Tibial nerve (tissue), 4 donors: ENCODE data around the gene OR2T34. TPM values are rescaled to one million over a fixed set of nuclear protein-coding genes. Genes with fewer than 3 reads are reported as not detected.
A peak's percentile ranks its signal among the peaks of the same experiment; 100 is the strongest.
"Not testable (repeated sequence)": the region's sequence is repeated elsewhere in the genome, so short reads cannot be mapped to it uniquely, and the experiment has no call there.

Experiments
- DNase-seq, 2 donors: peaks; one replicate each; pipeline ENCODE4 v3.0.0-alpha.2; 2019; ENCODE audit warnings: low spot score in 2 of 2
- H3K27ac ChIP-seq, 4 donors: fragments of 200-600 bp; sonication (generic) in 3 of 4; one replicate each; pipeline ENCODE4 v1.5.1; 2017 to 2019; ENCODE audit warnings: mild to moderate bottlenecking in 1 of 4
- H3K27me3 ChIP-seq, 2 donors: fragments of 200-600 bp; sonication (generic) in 1 of 2; one replicate each; pipeline versions ENCODE4 v1.5.1 to v1.6.0; 2017 to 2019
- H3K36me3 ChIP-seq, 3 donors: fragments of 200-600 bp; sonication (generic); one replicate each; pipeline ENCODE4 v1.5.1; 2018 to 2019
- H3K4me1 ChIP-seq, 4 donors: fragments of 200-600 bp; sonication (generic) in 3 of 4; one replicate each; pipeline ENCODE4 v1.5.1; 2017 to 2019
- H3K4me3 ChIP-seq, 4 donors: fragments of 200-600 bp; sonication (generic) in 3 of 4; one replicate each; pipeline ENCODE4 v1.5.1; 2017 to 2019; ENCODE audit warnings: mild to moderate bottlenecking in 1 of 4, moderate library complexity in 1 of 4
- H3K9me3 ChIP-seq, 4 donors: fragments of 200-600 bp; sonication (generic) in 3 of 4; one replicate each; pipeline ENCODE4 v1.5.1; 2017 to 2019
- CTCF ChIP-seq, 5 experiments: fragments of 200-600 bp in 3 of 5; fragments of 450-650 bp in 2 of 5; sonication (generic) in 3 of 5; IDR thresholded peaks; one replicate each; pipeline ENCODE4 v1.5.1; 2016 to 2019; ENCODE audit warnings: antibody characterized with exemption in 5 of 5, mild to moderate bottlenecking in 3 of 5, moderate library complexity in 2 of 5
- EP300 ChIP-seq, 2 donors: sonication (generic); formaldehyde crosslinking; IDR thresholded peaks; one replicate each; pipeline ENCODE4 v1.6.1; 2017; ENCODE audit warnings: antibody characterized with exemption in 2 of 2, mild to moderate bottlenecking in 1 of 2
- POLR2A ChIP-seq, 2 donors: fragments of 450-650 bp; IDR thresholded peaks; one replicate each; pipeline ENCODE4 v1.6.1; 2017; ENCODE audit warnings: antibody characterized with exemption in 2 of 2, mild to moderate bottlenecking in 2 of 2, moderate library complexity in 2 of 2
- WGBS, 2 donors: methylation state at CpG; one replicate each; pipeline ENCODE4 v1.1.5; 2018; 5-methylcytosine and 5-hydroxymethylcytosine counted together
- total RNA-seq, 4 donors: library from RNA; depleted of rRNA; stranded (reverse); fragments of >200 nt; gene quantifications; one replicate each; pipeline ENCODE4 v1.1.0, GENCODE V29; 2016

OR2T34 gene
- not detected for total RNA-seq

- WGBS, 2 donors, result 82 to 94% methylated on average over 3 of the region's 3 CpGs
- not testable (repeated sequence) for H3K9me3 ChIP-seq, H3K4me3 ChIP-seq, H3K4me1 ChIP-seq, H3K27ac ChIP-seq, H3K27me3 ChIP-seq, DNase-seq, H3K36me3 ChIP-seq
These were observed at the start of gene OR2T34 for GRCh38 chr1:248574657-248575056. Gene OR2T34 (minus strand): TSS chr1:248574757. CDS start chr1:248574757, 0 bp downstream.

- no peak for DNase-seq
- 61 to 73% methylated on average over 4 of the region's 4 CpGs for WGBS, 2 donors
- Histone ChIP-seq H3K4me1 (no peaks in the 10 kb centered on the region), H3K4me3 (no peak overlapping the region), H3K27me3 (no peaks in the 10 kb centered on the region), H3K27ac (no peak overlapping the region), H3K9me3 (no peaks in the 10 kb centered on the region), H3K36me3 (no peaks in the 10 kb centered on the region)
- peak; percentile 14 to 40 (median 31) for TF ChIP-seq CTCF (IDR thresholded peaks at IDR 0.05)
- TF ChIP-seq EP300 (IDR thresholded peaks at IDR 0.05), result no peak
- TF ChIP-seq POLR2A (IDR thresholded peaks at IDR 0.05), result no peak
These were observed 48.0 kb upstream of the OR2T34 start for GRCh38 chr1:248622570-248623001.

- no peaks in the 10 kb centered on the region for H3K27me3 ChIP-seq
These were observed 47.2 kb upstream of the OR2T34 start for GRCh38 chr1:248621770-248622169.

GRCh38 chr1:248618878-248619277 lies 44.3 kb upstream of the OR2T34 start:
- no peak overlapping the region for H3K4me3 ChIP-seq
- no peaks in the 10 kb centered on the region for H3K36me3 ChIP-seq
- no peak overlapping the region for H3K27ac ChIP-seq
- DNase-seq, result peak; percentile 21 to 24
- H3K27me3 ChIP-seq, result no peaks in the 10 kb centered on the region
- H3K4me1 ChIP-seq, result no peaks in the 10 kb centered on the region
- no peak for TF ChIP-seq EP300 (IDR thresholded peaks at IDR 0.05)
- TF ChIP-seq CTCF (IDR thresholded peaks at IDR 0.05), result peak in 3 of 5 experiments; percentile 13 to 58 (median 34)
- WGBS, 2 donors, result 7 to 9% methylated on average over 3 of the region's 3 CpGs
- H3K9me3 ChIP-seq, result no peaks in the 10 kb centered on the region

More at GRCh38 chr1:248621770-248622169, 47.2 kb upstream of the OR2T34 start:
- Histone ChIP-seq H3K4me1 (no peaks in the 10 kb centered on the region), H3K27ac (no peak overlapping the region), H3K9me3 (no peaks in the 10 kb centered on the region), H3K4me3 (no peak overlapping the region), H3K36me3 (no peaks in the 10 kb centered on the region)
- TF ChIP-seq EP300 (IDR thresholded peaks at IDR 0.05), result no peak
- no peak for TF ChIP-seq POLR2A (IDR thresholded peaks at IDR 0.05)
- no peak for TF ChIP-seq CTCF (IDR thresholded peaks at IDR 0.05)
- no peak for DNase-seq
- WGBS, 2 donors, result 54% methylated on average over 7 of the region's 7 CpGs

- no peak for DNase-seq
- WGBS, 2 donors, result 68 to 69% methylated on average over 7 of the region's 7 CpGs
- TF ChIP-seq POLR2A (IDR thresholded peaks at IDR 0.05), result no peak
- no peak for TF ChIP-seq EP300 (IDR thresholded peaks at IDR 0.05)
- TF ChIP-seq CTCF (IDR thresholded peaks at IDR 0.05), result no peak
- Histone ChIP-seq H3K27me3 (no peaks in the 10 kb centered on the region), H3K4me3 (no peak overlapping the region), H3K9me3 (no peaks in the 10 kb centered on the region), H3K4me1 (no peaks in the 10 kb centered on the region), H3K27ac (no peak overlapping the region), H3K36me3 (no peaks in the 10 kb centered on the region)
These were observed 43.6 kb upstream of the OR2T34 start for GRCh38 chr1:248618119-248618518.

- Histone ChIP-seq H3K4me3 (no peak overlapping the region), H3K36me3 (no peaks in the 10 kb centered on the region), H3K27me3 (no peaks in the 10 kb centered on the region), H3K4me1 (no peaks in the 10 kb centered on the region), H3K27ac (no peak overlapping the region), H3K9me3 (no peaks in the 10 kb centered on the region)
- no peak for DNase-seq
- TF ChIP-seq EP300 (IDR thresholded peaks at IDR 0.05) (no peak), POLR2A (IDR thresholded peaks at IDR 0.05) (no peak), CTCF (IDR thresholded peaks at IDR 0.05) (no peak)
- WGBS, 2 donors, result 83% methylated on average over 1 of the region's 1 CpG
These were observed 39.2 kb upstream of the OR2T34 start for GRCh38 chr1:248613742-248614141.
